GM12892 (cell line): ENCODE measurements around the gene EXTL1. TPM values are rescaled to one million over a fixed set of nuclear protein-coding genes. Genes with fewer than 3 reads are reported as not detected.
A peak's percentile ranks its signal among the peaks of the same experiment; 100 is the strongest.
"Not testable (repeated sequence)": the region's sequence is repeated elsewhere in the genome, so short reads cannot be mapped to it uniquely, and the experiment has no call there.

Experiments
- DNase-seq: peaks from one replicate; pipeline ENCODE4 v3.0.0; 2011; ENCODE audit not compliant: insufficient read length
- FAIRE-seq: peaks from 2 replicates; lab custom pipeline; 2011; peaks lifted over from hg19 to GRCh38; lab: Jason Lieb, UNC
- POLR2A ChIP-seq: IDR thresholded peaks from 2 replicates; pipeline ENCODE4 v1.6.1; 2011; ENCODE audit warnings: low read depth, low read length, control low read depth
- POLR2AphosphoS5 ChIP-seq: IDR thresholded peaks from 2 replicates; pipeline ENCODE4 v1.6.1; 2011; ENCODE audit warnings: low read depth, low read length, control low read depth
- TAF1 ChIP-seq: IDR thresholded peaks from 2 replicates; pipeline ENCODE4 v1.6.1; 2011; ENCODE audit warnings: low read depth, mild to moderate bottlenecking, control low read depth, low read length, borderline replicate concordance
- polyA plus RNA-seq: library from polyadenylated mRNA; unstranded; fragments of >200 nt; gene quantifications from one replicate; pipeline ENCODE4 v1.2.1, GENCODE V29; 2012; ENCODE audit warnings: missing spikeins, inconsistent platforms; ENCODE audit not compliant: missing spikeins

Gene EXTL1, protein sequence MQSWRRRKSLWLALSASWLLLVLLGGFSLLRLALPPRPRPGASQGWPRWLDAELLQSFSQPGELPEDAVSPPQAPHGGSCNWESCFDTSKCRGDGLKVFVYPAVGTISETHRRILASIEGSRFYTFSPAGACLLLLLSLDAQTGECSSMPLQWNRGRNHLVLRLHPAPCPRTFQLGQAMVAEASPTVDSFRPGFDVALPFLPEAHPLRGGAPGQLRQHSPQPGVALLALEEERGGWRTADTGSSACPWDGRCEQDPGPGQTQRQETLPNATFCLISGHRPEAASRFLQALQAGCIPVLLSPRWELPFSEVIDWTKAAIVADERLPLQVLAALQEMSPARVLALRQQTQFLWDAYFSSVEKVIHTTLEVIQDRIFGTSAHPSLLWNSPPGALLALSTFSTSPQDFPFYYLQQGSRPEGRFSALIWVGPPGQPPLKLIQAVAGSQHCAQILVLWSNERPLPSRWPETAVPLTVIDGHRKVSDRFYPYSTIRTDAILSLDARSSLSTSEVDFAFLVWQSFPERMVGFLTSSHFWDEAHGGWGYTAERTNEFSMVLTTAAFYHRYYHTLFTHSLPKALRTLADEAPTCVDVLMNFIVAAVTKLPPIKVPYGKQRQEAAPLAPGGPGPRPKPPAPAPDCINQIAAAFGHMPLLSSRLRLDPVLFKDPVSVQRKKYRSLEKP
- not detected for polyA plus RNA-seq

DNA sequence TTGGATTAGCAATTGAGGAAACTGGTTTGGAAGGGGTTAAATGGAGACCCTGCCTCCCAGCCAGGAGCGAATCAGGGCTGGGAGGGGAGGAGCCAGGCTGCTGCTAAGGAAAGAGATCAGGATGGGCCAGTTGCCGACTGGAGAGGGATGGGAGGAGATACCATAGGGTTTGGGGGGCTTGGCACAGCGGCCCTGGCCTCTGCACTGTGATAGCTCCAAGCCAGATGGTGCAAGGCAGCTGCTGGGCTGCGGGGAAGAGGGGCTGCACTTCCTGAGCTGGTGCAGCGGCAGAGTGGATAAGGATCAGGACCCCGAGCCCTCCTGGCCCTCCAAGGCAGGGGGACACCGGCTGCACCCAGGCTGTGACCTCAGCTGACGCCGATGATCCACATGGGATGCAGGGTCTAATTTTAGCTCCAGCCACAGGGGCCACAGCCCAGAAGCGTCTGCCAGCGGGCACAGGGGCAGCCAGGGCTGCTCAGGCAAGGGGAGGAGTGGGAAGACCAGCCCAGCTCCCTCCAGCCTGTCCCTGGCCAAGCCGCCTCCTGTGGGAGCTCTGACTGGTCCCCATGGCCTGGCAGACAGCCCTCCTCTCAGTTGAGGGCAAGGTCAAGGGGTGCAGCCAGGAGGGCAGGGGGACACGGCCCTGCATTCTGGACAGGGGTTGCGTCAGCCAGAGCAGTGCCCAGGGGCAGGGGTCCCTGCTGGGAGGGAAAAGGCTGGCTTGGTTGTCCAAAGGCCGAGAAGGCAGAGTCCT lies at the start of gene EXTL1:
TSS of gene EXTL1 (plus strand) at position 129 of the 757 bp plus-strand sequence. CDS start 872 bp downstream, outside the sequence.
- TF ChIP-seq TAF1, result no peak
- TF ChIP-seq POLR2AphosphoS5, result no peak
- TF ChIP-seq POLR2A, result no peak
- DNase-seq, result no peak
- no peak for FAIRE-seq

DNA sequence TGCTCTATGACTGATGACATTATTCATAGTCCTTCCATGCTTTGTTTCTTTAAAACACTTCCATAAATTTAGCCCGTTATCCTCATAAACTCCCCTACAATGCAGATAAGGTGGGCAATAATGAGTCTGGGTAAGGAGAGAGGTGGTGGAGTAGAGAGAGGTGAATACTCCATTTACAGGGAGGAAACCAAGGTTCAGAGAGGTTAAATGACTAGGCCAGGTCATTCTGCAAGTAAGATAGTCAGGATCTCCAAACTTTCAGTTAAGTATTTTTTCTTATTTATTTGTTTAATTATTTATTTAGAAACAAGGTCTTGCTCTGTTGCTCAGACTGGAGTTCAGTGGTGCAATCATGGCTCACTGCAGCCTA lies 49.8 kb upstream of the EXTL1 start:
- FAIRE-seq, result peak; percentile 9

DNA sequence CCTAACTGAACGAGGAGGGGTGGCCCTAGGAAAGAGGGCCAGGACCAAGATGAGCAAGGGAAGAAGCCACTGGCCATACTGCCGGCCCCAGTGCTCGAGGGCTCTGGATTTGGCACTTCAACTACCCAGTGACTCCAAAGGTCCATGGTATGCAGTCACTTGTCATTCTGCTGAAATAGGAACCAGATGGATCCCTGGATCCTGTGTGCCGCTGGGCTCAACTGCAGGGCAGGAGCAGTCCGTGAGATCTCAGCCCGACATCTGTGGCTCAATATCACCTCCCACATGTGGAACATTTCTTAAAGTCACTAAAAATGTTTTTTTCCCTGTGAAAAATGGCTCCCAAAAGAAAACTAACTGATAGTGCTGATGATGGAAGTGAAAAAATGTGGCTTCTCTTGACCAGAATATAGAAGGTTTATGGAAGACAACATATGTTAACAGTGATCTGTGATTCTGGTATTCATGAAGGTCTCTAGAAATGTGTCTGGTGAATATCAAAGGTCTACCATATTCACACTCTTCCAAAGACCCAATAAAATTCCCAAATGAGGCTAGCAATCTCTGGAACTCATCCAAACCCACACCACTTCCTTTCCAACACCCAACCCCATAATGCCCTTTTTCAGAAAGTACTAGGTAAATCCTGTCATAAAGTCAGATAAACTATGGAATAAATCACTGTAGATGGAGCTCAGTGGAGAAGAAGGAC lies 47.8 kb upstream of the EXTL1 start:
- no peak for FAIRE-seq
- TF ChIP-seq POLR2AphosphoS5 (no peak), POLR2A (no peak), TAF1 (no peak)

More for the DNA sequence above, 49.8 kb upstream of the EXTL1 start:
- TF ChIP-seq TAF1 (no peak), POLR2A (no peak), POLR2AphosphoS5 (no peak)
- no peak for DNase-seq

DNA sequence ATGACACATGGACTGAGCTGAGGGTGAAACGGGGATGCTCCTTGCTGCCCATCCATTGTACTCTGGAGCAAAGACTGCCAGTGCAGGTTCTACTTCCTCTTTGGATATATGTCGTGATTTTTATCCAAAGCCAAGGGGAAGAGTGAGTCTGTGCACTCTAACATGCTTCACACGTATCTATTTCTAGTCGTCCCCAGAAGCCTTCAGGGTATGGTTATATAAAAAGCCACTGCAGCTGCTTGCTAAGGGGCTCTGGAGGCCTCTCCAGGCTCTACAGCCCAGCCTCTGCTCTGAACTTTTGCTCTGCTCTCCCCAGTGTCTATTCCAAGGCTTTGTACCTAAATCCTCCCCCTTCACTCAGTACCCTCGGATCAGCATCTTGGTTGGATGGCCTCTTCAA lies 43.8 kb upstream of the EXTL1 start:
- DNase-seq (no peak), FAIRE-seq (no peak)
- TF ChIP-seq TAF1 (no peak), POLR2A (no peak), POLR2AphosphoS5 (no peak)

More for the DNA sequence above, 47.8 kb upstream of the EXTL1 start:
- DNase-seq, result no peak

DNA sequence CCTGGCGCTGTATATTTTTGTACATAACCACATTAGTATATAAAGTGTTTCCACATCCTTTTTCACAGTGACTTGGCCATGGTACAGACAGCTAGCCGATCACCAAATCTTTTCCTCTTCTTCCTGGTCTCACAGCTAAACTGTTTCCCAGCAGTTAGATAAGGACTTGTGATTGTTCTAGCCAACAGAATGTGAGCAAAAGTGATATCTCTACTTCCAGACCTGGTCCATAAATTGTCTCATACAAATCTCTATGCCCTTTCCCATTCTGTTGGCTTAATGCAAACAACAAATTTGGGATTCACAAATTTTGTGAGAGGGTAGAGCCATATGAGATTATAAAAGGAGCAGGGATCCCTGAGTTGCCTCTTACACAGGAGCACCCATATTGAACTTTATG lies 43.2 kb upstream of the EXTL1 start:
- no peak for FAIRE-seq
- DNase-seq, result no peak
- TF ChIP-seq TAF1, result no peak
- TF ChIP-seq POLR2A, result no peak
- TF ChIP-seq POLR2AphosphoS5, result no peak

DNA sequence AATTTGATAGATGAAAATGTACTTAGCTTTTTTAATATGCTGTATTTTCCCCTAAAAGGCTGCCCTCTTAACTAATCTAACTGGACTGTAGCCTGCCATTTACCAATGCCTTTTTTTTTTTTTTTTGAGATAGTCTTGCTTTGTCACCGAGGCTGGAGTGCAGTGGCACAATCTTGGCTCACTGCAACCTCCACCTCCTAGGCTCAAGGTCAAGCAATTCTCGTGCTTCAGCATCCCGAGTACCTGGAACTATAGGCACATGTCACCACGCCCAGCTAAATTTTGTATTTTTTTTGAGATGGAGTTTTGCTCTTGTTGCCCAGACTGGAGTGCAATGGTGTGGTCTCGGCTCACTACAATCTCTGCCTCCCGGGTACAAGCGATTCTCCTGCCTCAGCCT lies 42.4 kb upstream of the EXTL1 start:
- FAIRE-seq, result no peak
- TF ChIP-seq POLR2AphosphoS5 (no peak), POLR2A (no peak)

DNA sequence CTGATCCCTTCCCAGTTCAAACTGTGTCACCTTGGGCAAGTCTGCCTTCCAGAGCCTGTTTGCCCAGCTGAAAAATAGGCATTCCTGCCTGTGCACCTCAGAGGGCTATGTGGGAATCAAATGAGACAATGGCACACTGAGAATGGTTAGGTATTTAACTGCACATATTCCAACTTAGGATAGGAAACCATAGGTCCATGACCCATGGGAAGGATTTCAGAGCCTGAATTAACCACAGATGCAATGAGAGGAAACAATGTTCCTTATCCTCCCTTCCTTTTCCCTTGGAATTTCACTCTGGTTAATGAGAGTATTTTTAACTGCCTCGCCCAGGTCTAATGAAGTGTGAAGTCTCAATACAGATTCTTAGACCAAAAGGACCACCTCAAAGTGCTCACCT lies 36.4 kb upstream of the EXTL1 start:
- FAIRE-seq, result no peak
- DNase-seq, result no peak
- no peak for TF ChIP-seq POLR2AphosphoS5
- no peak for TF ChIP-seq TAF1
- TF ChIP-seq POLR2A, result no peak

More for the DNA sequence above, 42.4 kb upstream of the EXTL1 start:
- no peak for DNase-seq

DNA sequence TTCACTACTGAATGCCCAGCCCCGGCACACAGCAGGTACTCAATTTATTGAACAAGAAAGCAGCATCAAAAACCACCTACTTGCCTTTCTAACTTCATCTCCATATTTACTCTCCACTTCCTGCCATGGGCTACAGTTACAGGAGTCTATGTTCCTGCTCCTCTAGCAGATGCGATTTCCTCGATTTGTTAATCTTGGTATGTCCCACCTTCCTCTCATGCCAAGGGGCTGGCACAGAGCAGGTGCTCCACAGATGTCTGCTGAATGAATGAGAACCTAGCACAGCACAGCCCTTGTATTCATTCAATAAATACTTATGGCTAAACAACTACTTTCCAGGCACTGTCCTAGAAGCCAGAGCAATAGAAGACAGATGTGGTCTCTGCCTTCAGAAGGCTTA lies 35.9 kb upstream of the EXTL1 start:
- TF ChIP-seq POLR2A (no peak), TAF1 (no peak), POLR2AphosphoS5 (no peak)
- DNase-seq, result no peak
- FAIRE-seq, result no peak

DNA sequence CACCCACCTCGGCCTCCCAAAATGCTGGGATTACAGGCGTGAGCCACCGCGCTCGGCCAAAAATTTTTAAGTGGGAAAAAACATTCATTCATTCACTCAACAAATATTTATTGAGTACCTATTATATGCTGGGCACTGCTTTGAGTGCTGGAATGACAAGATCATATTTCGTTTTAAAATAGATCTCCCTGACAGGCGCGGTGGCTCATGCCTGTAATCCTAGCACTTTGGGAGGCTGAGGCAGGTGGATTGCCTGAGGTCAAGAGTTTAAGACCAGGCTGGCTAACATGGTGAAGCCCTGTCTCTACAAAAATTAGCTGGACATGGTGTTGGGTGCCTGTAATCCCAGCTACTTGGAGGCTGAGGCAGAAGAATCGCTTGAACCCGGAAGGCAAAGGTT lies 34.8 kb upstream of the EXTL1 start:
- FAIRE-seq, DNase-seq: not testable (repeated sequence)

DNA sequence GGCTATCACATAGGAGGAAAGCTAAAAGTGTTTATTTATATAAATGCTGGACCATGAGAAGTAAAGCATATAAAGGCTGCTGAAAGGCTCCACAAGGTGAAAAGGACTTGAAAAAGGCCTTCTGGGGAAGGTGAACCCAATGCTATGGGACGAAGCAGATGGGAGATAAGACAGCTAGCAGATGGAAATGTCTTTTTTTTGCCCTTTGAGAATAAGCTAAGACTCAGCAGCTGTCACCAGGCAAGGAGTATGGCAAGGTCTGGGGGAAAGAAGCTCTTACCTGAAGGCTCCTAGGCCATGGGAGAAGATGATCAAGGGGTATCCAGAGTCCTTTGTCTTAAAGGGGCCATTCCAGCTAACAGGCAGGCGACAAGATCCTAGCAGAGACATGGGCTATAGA lies 33.6 kb upstream of the EXTL1 start:
- no peak for TF ChIP-seq POLR2A
- TF ChIP-seq POLR2AphosphoS5, result no peak
- no peak for TF ChIP-seq TAF1
- DNase-seq (no peak), FAIRE-seq (no peak)

DNA sequence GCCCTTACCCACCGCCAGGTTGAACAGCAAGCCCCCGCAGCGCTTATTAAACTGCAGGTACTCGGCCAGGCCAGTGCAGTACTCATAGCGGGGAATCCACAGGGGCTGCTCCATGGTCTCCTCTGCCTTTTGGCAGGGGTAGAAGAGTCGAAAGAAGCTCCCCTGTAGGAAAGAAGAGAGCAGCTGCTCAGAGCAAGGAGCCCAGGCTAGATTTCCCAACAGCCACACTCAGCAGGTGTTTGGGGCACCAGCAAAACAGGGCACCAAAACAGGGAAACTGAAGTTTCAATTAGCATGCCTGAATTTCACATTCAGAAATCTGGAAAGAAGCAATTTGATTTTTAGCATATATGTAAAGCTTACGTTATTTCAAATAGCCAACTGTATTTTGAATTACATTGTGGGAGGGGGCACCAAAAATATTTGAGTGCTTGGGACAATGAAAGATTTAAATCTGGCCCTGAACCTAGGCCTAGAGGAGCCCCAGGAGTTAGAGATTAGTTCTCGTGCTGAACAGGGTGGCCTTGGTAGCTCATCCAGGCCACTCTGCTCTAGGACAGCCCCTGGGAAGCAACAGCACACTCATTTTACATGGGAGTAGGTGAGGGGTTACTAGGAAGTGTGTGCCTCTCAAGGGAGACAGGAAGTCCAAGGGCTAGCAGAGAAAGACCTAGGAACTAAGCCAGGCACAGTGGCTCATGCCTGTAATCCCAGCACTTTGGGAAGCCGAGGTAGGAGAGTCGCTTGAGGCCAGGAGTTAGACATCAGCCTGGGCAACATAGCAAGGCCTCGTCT lies 31.9 kb upstream of the EXTL1 start:
- no peak for TF ChIP-seq POLR2AphosphoS5
- no peak for TF ChIP-seq TAF1
- TF ChIP-seq POLR2A, result no peak
- FAIRE-seq (no peak), DNase-seq (no peak)
